Mesodermal cell (in vitro differentiated cells): ENCODE data around the gene LOXL3.
A peak's percentile ranks its signal among the peaks of the same experiment; 100 is the strongest.

Source experiments
- H3K27ac ChIP-seq: 2 replicates; pipeline ENCODE4 v1.7.0; 2013; ENCODE audit warnings: mild to moderate bottlenecking, low read depth, low read length, moderate library complexity; ENCODE audit not compliant: severe bottlenecking
- H3K36me3 ChIP-seq: 2 replicates; pipeline ENCODE4 v1.7.1; 2013; ENCODE audit warnings: mild to moderate bottlenecking, low read length, moderate library complexity; ENCODE audit not compliant: control insufficient read depth, insufficient read depth
- H3K4me1 ChIP-seq: one replicate; pipeline ENCODE4 v1.7.1; 2013; ENCODE audit warnings: mild to moderate bottlenecking, low read length; ENCODE audit not compliant: insufficient read depth, control insufficient read depth, poor library complexity, severe bottlenecking
- H3K4me3 ChIP-seq: 2 replicates; pipeline ENCODE4 v1.7.0; 2013; ENCODE audit warnings: low read length, control low read depth, mild to moderate bottlenecking; ENCODE audit not compliant: insufficient read depth, poor library complexity, severe bottlenecking; ENCODE audit errors: extremely low read depth
- H3K9me3 ChIP-seq: 2 replicates; pipeline ENCODE4 v1.7.1; 2013; ENCODE audit warnings: mild to moderate bottlenecking, low read length, moderate library complexity; ENCODE audit not compliant: control insufficient read depth
- WGBS, 2 experiments: methylation state at CpG; one replicate each; pipeline ENCODE4 v1.1.5; 2013; ENCODE audit warnings: missing lambda C conversion rate in 2 of 2; ENCODE audit not compliant: insufficient coverage in 2 of 2; 5-methylcytosine and 5-hydroxymethylcytosine counted together

LOXL3 gene

DNA sequence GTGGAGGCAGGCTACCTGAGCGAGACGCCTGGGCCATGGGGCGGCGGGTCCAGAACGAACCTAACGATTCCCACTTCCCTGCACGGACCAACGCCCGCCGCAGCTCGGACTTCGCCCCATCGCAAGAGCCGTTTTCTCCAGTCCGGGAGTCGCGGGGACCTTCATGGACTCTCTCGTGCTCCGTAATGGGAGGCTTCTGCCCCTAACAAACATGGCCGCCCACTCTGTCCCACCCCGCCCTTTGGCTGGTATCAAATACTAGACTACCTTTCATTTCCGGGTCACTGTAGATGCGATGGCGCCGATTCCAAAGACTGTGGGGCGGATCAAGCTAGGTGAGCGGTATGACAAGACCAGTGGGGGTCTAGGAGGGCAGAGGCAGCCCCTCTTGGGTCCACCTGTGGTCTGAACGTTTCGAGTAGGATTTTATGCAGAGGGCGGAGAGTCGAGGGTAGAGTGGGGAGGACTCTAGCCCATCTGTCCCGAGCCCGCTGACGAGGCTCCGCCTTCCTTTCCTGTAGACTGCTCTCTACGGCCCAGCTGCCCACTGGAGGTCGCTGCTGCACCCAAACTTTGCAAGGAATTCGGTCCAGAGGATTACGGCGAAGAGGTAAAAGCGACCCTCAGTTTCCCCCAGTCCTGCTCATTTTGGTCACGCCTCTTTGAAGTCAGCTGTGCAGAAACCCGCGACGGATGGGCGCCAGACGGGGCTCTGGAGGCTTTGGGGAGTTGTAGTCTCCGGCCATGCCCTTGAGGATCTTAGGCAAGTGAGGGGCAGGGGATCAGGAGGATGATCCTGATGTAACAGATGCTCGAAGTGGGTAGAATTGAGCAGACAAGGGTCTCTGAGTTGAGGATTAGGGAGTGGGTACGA lies 70.7 kb downstream of the LOXL3 start, which contains the start of the genes CCDC142 and TTC31:
Gene CCDC142 (minus strand): TSS at position 198 of the 874 bp plus-strand sequence. CDS start 161 bp downstream, at position 37.
Gene TTC31 (plus strand): TSS at position 281 of the 874 bp plus-strand sequence. CDS start 15 bp downstream, at position 296.
- Histone ChIP-seq H3K4me3 (peak within 1 kb of the TSS; percentile 79), H3K9me3 (no peaks in the 10 kb centered on the region), H3K27ac (peak within 1 kb of the TSS; percentile 81), H3K36me3 (peaks cover 45% of the 10 kb centered on the region), H3K4me1 (peaks cover 4% of the 10 kb centered on the region)
- 1 to 2% methylated on average over 40 to 42 of the region's 50 CpGs for WGBS, 2 experiments
